IMR-90 (cell line): Measurements from ENCODE around the gene SHROOM3. TPM values are rescaled to one million over a fixed set of nuclear protein-coding genes. Genes with fewer than 3 reads are reported as not detected.

Experiments
- ATAC-seq: fragments of 200-7000 bp; cut with Tn5 transposase; 2 replicates; pipeline ENCODE4 v1.9.1; 2020; ENCODE audit warnings: low read depth, mild to moderate bottlenecking, moderate library complexity
- BruUV-seq: library from RNA; stranded (reverse); fragments of 400-500 nt; replicated peaks from 2 replicates; lab custom pipeline; 2021; lab: Mats Ljungman, UMichigan
- CTCF ChIA-PET: fragments of 300-600 bp; formaldehyde crosslinking; extraction: SDS; loops from one replicate; lab custom pipeline; 2021; ENCODE audit warnings: antibody characterized with exemption; lab: Yijun Ruan, JAX
- POLR2A ChIA-PET: fragments of 300-600 bp; sonication (Branson Sonifier 250); formaldehyde crosslinking; loops from one replicate; lab custom pipeline; 2022; ENCODE audit warnings: antibody characterized with exemption; ENCODE audit not compliant: unreplicated experiment; lab: Charles Lee
- DNase-seq: peaks from one replicate; pipeline ENCODE4 v3.0.0; 2013
- H2AFZ ChIP-seq: replicated peaks from 2 replicates; pipeline ENCODE3; 2013; ENCODE audit warnings: low read length, mild to moderate bottlenecking; ENCODE audit not compliant: poor library complexity
- H2AK5ac ChIP-seq: 2 replicates; pipeline ENCODE4 v1.6.1; 2013; ENCODE audit warnings: low read depth, low read length, inconsistent platforms
- H2AK9ac ChIP-seq: replicated peaks from 2 replicates; pipeline ENCODE3; 2013; ENCODE audit warnings: mild to moderate bottlenecking, low read depth, low read length, moderate library complexity; ENCODE audit not compliant: poor library complexity
- H2BK120ac ChIP-seq: 2 replicates; pipeline ENCODE4 v1.6.1; 2013; ENCODE audit warnings: low read depth, low read length, inconsistent platforms
- H2BK15ac ChIP-seq: 3 replicates; pipeline ENCODE4 v1.6.1; 2013; ENCODE audit warnings: low read depth, low read length, inconsistent platforms
- H2BK20ac ChIP-seq: 2 replicates; pipeline ENCODE4 v1.6.1; 2013; ENCODE audit warnings: low read depth, mild to moderate bottlenecking, inconsistent platforms, low read length, moderate library complexity
- H2BK5ac ChIP-seq: 2 replicates; pipeline ENCODE4 v1.6.1; 2013; ENCODE audit warnings: mild to moderate bottlenecking, low read depth, low read length, inconsistent platforms; ENCODE audit not compliant: poor library complexity, severe bottlenecking
- H3K14ac ChIP-seq: replicated peaks from 2 replicates; pipeline ENCODE4 v1.6.1; 2013; ENCODE audit warnings: low read depth, low read length, inconsistent platforms
- H3K18ac ChIP-seq: 2 replicates; pipeline ENCODE4 v1.6.1; 2013; ENCODE audit warnings: low read depth, low read length, control low read depth
- H3K23ac ChIP-seq: 2 replicates; pipeline ENCODE4 v1.6.1; 2013; ENCODE audit warnings: low read depth, low read length, inconsistent platforms
- H3K27ac ChIP-seq: 2 replicates; pipeline ENCODE4 v1.5.1; 2013; ENCODE audit warnings: mild to moderate bottlenecking, control low read depth, low read length; ENCODE audit not compliant: insufficient read depth
- H3K27me3 ChIP-seq: 2 replicates; pipeline ENCODE4 v1.6.1; 2013; ENCODE audit warnings: low read length; ENCODE audit not compliant: control insufficient read depth, insufficient read depth
- H3K36me3 ChIP-seq: 2 replicates; pipeline ENCODE4 v1.6.1; 2013; ENCODE audit warnings: low read length, mixed read lengths; ENCODE audit not compliant: control insufficient read depth, insufficient read depth
- H3K4ac ChIP-seq: 2 replicates; pipeline ENCODE4 v1.6.1; 2013; ENCODE audit warnings: low read depth, low read length, inconsistent platforms
- H3K4me1 ChIP-seq: 2 replicates; pipeline ENCODE4 v1.6.1; 2013; ENCODE audit warnings: low read length, mixed read lengths; ENCODE audit not compliant: control insufficient read depth, insufficient read depth
- H3K4me2 ChIP-seq: 2 replicates; pipeline ENCODE4 v1.6.1; 2013; ENCODE audit warnings: low read depth, mild to moderate bottlenecking, control low read depth, low read length, moderate library complexity
- H3K4me3 ChIP-seq: 2 replicates; pipeline ENCODE4 v1.5.1; 2013; ENCODE audit warnings: low read depth, mild to moderate bottlenecking, control low read depth, low read length, moderate library complexity; ENCODE audit not compliant: insufficient read depth
- H3K56ac ChIP-seq: 2 replicates; pipeline ENCODE4 v1.6.1; 2013; ENCODE audit warnings: low read length, inconsistent platforms; ENCODE audit not compliant: insufficient read depth; ENCODE audit errors: extremely low read depth
- H3K79me1 ChIP-seq, 2 experiments: 2 replicates each; pipeline ENCODE4 v1.6.1; 2013; ENCODE audit warnings: low read length in 2 of 2, inconsistent platforms in 1 of 2, low read depth in 1 of 2
- H3K9ac ChIP-seq: 2 replicates; pipeline ENCODE4 v1.6.1; 2013; ENCODE audit warnings: low read depth, low read length, control low read depth
- H3K9me1 ChIP-seq: 2 replicates; pipeline ENCODE4 v1.6.1; 2013; ENCODE audit warnings: low read length, inconsistent platforms; ENCODE audit not compliant: insufficient read depth
- H3K9me3 ChIP-seq: 2 replicates; pipeline ENCODE4 v1.6.1; 2013; ENCODE audit warnings: low read length; ENCODE audit not compliant: control insufficient read depth, insufficient read depth
- H4K20me1 ChIP-seq: 2 replicates; pipeline ENCODE4 v1.6.1; 2013; ENCODE audit warnings: low read length, inconsistent platforms; ENCODE audit not compliant: insufficient read depth
- H4K5ac ChIP-seq: 2 replicates; pipeline ENCODE4 v1.6.1; 2013; ENCODE audit warnings: mild to moderate bottlenecking, low read depth, low read length, control low read depth
- H4K8ac ChIP-seq, 2 experiments: 2 replicates each; pipeline ENCODE4 v1.6.1; 2013; ENCODE audit warnings: low read depth in 2 of 2, low read length in 2 of 2, control low read depth in 1 of 2, inconsistent platforms in 1 of 2
- H4K91ac ChIP-seq: 2 replicates; pipeline ENCODE4 v1.6.1; 2013; ENCODE audit warnings: low read depth, low read length, inconsistent platforms; ENCODE audit not compliant: insufficient read depth
- CEBPB ChIP-seq: IDR thresholded peaks from 2 replicates; pipeline ENCODE4 v1.6.1; 2012; ENCODE audit warnings: low read depth, low read length, improper control_type of control experiment
- CHD1 ChIP-seq: IDR thresholded peaks from 2 replicates; pipeline ENCODE4 v1.6.1; 2012; ENCODE audit warnings: low read depth, low read length, improper control_type of control experiment
- MAFK ChIP-seq: IDR thresholded peaks from 2 replicates; pipeline ENCODE4 v1.6.1; 2012; ENCODE audit warnings: low read depth, low read length, improper control_type of control experiment
- MAZ ChIP-seq: IDR thresholded peaks from 2 replicates; pipeline ENCODE4 v1.6.1; 2012; ENCODE audit warnings: low read depth, mild to moderate bottlenecking, low read length, improper control_type of control experiment, moderate library complexity, borderline replicate concordance
- MXI1 ChIP-seq: IDR thresholded peaks from 2 replicates; pipeline ENCODE4 v1.6.1; 2012; ENCODE audit warnings: low read depth, mild to moderate bottlenecking, low read length, moderate library complexity, borderline replicate concordance
- POLR2A ChIP-seq: IDR thresholded peaks from 2 replicates; pipeline ENCODE4 v1.6.1; 2012; ENCODE audit warnings: mild to moderate bottlenecking, low read depth, low read length
- RAD21 ChIP-seq: IDR thresholded peaks from 2 replicates; pipeline ENCODE4 v1.6.1; 2012; ENCODE audit warnings: low read length, improper control_type of control experiment
- RCOR1 ChIP-seq: IDR thresholded peaks from 2 replicates; pipeline ENCODE4 v1.6.1; 2012; ENCODE audit warnings: mild to moderate bottlenecking, low read length, improper control_type of control experiment; ENCODE audit not compliant: insufficient replicate concordance
- RFX5 ChIP-seq: IDR thresholded peaks from 2 replicates; pipeline ENCODE4 v1.8.0; 2012; ENCODE audit warnings: low read depth, mild to moderate bottlenecking, low read length, moderate library complexity
- SMC3 ChIP-seq: fragments of 150-350 bp; IDR thresholded peaks from 2 replicates; pipeline ENCODE4 v1.6.1; 2016; ENCODE audit warnings: low read depth, mild to moderate bottlenecking, antibody characterized with exemption, low read length, moderate library complexity
- WGBS, 2 experiments: methylation state at CpG; one replicate each; pipeline versions ENCODE4 v1.1.5 to v1.1.7; 2013; ENCODE audit warnings: missing lambda C conversion rate in 2 of 2; ENCODE audit not compliant: insufficient read length in 1 of 2; ENCODE audit errors: extremely low coverage in 2 of 2; 5-methylcytosine and 5-hydroxymethylcytosine counted together
- dilution Hi-C: fragments of 300-500 bp; cut with HindIII; formaldehyde crosslinking; loops from one replicate; pipeline ENCODE4 v1.14.3; 2018; ENCODE audit warnings: low sequenced_read_pairs; ENCODE audit not compliant: unreplicated experiment
- in situ Hi-C: fragments of 300-500 bp; cut with MboI; formaldehyde crosslinking; loops from 3 replicates; pipeline ENCODE4 v1.14.3; 2019; ENCODE audit warnings: low sequenced_read_pairs, inconsistent platforms, mixed read lengths
- intact Hi-C: fragments of 100-400 bp; cut with micrococcal nuclease; formaldehyde crosslinking; loops from 2 replicates; pipeline ENCODE4 v1.10.0; 2022
- polyA plus RNA-seq, 3 experiments: library from polyadenylated mRNA; depleted of rRNA; stranded (reverse); fragments of >200 nt; gene quantifications; 2 replicates each; pipeline ENCODE4 v1.2.3, GENCODE V29; 2012; ENCODE audit warnings: low replicate concordance in 1 of 3
- total RNA-seq: library from RNA; depleted of rRNA; stranded (reverse); fragments of >200 nt; gene quantifications from 2 replicates; pipeline ENCODE4 v1.2.3, GENCODE V29; 2012
- TF ChIP-seq, protein P1 (sequence below): fragments of 150-350 bp; IDR thresholded peaks from 2 replicates; pipeline ENCODE4 v1.6.1; 2016; ENCODE audit warnings: low read depth, mild to moderate bottlenecking, low read length, moderate library complexity, borderline replicate concordance
- TF ChIP-seq, protein P2 (sequence below): fragments of 150-350 bp; IDR thresholded peaks from 2 replicates; pipeline ENCODE4 v1.6.1; 2017; ENCODE audit warnings: mild to moderate bottlenecking, antibody characterized with exemption, low read length, low read depth
- TF ChIP-seq, protein P3 (sequence below): conservative IDR thresholded peaks from 2 replicates; pipeline ENCODE4 v1.5.1; 2012; ENCODE audit warnings: mild to moderate bottlenecking, low read depth, low read length, improper control_type of control experiment

SHROOM3 gene
- total and polyA plus RNA-seq, 2 of the 4 experiments (the other 2 are of a cell fraction): 10.8 to 19.5 TPM

DNA sequence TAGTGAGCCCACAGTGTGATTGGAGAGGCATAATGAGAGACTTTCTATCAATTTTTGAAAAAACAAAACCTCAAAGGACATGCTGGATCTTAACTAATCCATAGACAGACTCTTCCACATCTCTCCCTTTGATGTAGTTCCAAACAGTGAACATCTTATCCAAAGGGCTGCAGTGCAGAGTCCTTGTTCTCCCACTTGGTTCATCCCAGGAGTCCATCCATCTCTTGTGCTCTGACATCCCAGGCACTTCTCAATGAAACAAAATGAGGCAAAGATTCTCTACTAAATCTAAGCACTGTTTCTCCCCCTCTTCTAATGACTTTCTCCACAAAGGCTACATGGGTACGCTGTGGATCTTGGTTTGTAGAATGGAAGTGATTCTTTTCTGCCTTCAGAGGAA is 8.3 kb downstream of the SHROOM3 start:
- Histone ChIP-seq H3K36me3 (no peaks in the 10 kb centered on the region), H3K4ac (no peak overlapping the region), H4K5ac (no peak overlapping the region), H3K9ac (no peak overlapping the region), H3K79me1 (no peaks in the 10 kb centered on the region), H3K14ac (no peak overlapping the region), H2BK120ac (no peak overlapping the region), H4K8ac (no peak overlapping the region), H4K91ac (no peak overlapping the region), H3K27ac (no peak overlapping the region), H3K9me3 (peaks cover 4% of the 10 kb centered on the region), H2BK20ac (no peak overlapping the region), H3K56ac (no peak overlapping the region), H3K4me1 (no peaks in the 10 kb centered on the region), H2AK9ac (no peak overlapping the region), H3K18ac (no peak overlapping the region), H2AK5ac (no peak overlapping the region), H3K27me3 (peaks cover 18% of the 10 kb centered on the region), H2BK5ac (no peak overlapping the region), H3K4me3 (no peak overlapping the region), H3K23ac (no peak overlapping the region), H3K9me1 (no peaks in the 10 kb centered on the region), H2BK15ac (no peak overlapping the region), H3K4me2 (no peak overlapping the region), H4K20me1 (no peaks in the 10 kb centered on the region), H2AFZ (no peak overlapping the region)
- no TSS peak for BruUV-seq
- DNase-seq (no peak), ATAC-seq (no peak)
- WGBS, 2 experiments: no CpG with 5 or more reads among the region's 1 CpG
- in situ Hi-C loops (loop anchor here (25.0 kb wide), 1 partner anchor 769 kb away; no protein-coding TSS in a partner anchor), dilution Hi-C loops (no loop called here), intact Hi-C loops (no loop called here)
- CTCF ChIA-PET: interaction anchor here (0.6 kb wide), 1 partner anchor 575 kb away, joined by 6 read pairs; no protein-coding TSS in a partner anchor
- no peak for TF ChIP-seq MAZ
- no peak for TF ChIP-seq RCOR1
- TF ChIP-seq, protein P1, sequence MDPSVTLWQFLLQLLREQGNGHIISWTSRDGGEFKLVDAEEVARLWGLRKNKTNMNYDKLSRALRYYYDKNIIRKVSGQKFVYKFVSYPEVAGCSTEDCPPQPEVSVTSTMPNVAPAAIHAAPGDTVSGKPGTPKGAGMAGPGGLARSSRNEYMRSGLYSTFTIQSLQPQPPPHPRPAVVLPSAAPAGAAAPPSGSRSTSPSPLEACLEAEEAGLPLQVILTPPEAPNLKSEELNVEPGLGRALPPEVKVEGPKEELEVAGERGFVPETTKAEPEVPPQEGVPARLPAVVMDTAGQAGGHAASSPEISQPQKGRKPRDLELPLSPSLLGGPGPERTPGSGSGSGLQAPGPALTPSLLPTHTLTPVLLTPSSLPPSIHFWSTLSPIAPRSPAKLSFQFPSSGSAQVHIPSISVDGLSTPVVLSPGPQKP: no peak
- no peak for TF ChIP-seq RAD21
- no peak for TF ChIP-seq CEBPB
- TF ChIP-seq CHD1: no peak
- TF ChIP-seq MAFK: no peak
- TF ChIP-seq RFX5: no peak
- no peak for TF ChIP-seq MXI1
- TF ChIP-seq SMC3: no peak
- TF ChIP-seq, protein P2, sequence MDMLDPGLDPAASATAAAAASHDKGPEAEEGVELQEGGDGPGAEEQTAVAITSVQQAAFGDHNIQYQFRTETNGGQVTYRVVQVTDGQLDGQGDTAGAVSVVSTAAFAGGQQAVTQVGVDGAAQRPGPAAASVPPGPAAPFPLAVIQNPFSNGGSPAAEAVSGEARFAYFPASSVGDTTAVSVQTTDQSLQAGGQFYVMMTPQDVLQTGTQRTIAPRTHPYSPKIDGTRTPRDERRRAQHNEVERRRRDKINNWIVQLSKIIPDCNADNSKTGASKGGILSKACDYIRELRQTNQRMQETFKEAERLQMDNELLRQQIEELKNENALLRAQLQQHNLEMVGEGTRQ: no peak
- TF ChIP-seq, protein P3, sequence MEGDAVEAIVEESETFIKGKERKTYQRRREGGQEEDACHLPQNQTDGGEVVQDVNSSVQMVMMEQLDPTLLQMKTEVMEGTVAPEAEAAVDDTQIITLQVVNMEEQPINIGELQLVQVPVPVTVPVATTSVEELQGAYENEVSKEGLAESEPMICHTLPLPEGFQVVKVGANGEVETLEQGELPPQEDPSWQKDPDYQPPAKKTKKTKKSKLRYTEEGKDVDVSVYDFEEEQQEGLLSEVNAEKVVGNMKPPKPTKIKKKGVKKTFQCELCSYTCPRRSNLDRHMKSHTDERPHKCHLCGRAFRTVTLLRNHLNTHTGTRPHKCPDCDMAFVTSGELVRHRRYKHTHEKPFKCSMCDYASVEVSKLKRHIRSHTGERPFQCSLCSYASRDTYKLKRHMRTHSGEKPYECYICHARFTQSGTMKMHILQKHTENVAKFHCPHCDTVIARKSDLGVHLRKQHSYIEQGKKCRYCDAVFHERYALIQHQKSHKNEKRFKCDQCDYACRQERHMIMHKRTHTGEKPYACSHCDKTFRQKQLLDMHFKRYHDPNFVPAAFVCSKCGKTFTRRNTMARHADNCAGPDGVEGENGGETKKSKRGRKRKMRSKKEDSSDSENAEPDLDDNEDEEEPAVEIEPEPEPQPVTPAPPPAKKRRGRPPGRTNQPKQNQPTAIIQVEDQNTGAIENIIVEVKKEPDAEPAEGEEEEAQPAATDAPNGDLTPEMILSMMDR: no peak
- TF ChIP-seq POLR2A: no peak
- POLR2A ChIA-PET: interaction anchor here (0.6 kb wide), 1 partner anchor 597 kb away, joined by 3 read pairs; no protein-coding TSS in a partner anchor
